22Rv1 (cell line): Measurements from ENCODE around the gene IL17RE.
A peak's percentile ranks its signal among the peaks of the same experiment; 100 is the strongest.

Experiments used
- H3K27ac ChIP-seq: fragments of 450-650 bp; 2 replicates; pipeline ENCODE4 v1.5.1; 2017
- ZFX ChIP-seq: fragments of 450-650 bp; IDR thresholded peaks from 2 replicates; pipeline ENCODE4 v1.6.1; 2017; ENCODE audit warnings: antibody characterized with exemption, borderline replicate concordance
- TF ChIP-seq, protein P1 (sequence below): fragments of 450-650 bp; IDR thresholded peaks from 2 replicates; pipeline ENCODE4 v1.5.1; 2017; ENCODE audit warnings: mild to moderate bottlenecking

Gene IL17RE

DNA sequence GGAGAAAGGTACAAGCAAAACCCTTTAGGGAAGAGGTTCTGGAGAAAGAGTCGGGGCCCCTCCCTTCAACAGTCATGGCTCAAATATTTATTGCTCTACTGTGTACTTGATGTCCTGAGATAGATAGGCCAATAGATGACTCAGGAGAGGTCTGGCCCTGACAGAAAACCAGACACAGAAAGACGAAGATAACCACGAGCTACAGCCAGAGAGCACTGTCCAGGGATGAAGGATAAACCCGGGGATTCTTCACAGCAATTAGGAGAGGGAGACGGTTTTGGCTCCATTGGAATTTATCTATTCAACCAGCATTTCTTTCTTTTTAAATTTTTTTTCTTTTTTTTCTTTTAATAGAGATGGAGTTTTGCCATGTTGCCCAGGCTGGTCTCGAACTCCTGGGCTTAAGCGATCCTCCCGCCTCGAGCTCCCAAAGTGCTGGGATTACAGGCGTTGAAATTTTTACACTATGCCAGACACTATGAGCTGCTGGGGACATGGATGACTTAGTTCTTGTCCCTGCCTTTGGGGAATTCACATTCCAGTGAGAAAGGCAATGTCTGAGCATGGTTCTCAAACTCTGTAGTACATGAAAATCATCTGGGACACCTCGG lies 18.0 kb upstream of the IL17RE start:
- TF ChIP-seq ZFX = no peak
- TF ChIP-seq, protein P1, sequence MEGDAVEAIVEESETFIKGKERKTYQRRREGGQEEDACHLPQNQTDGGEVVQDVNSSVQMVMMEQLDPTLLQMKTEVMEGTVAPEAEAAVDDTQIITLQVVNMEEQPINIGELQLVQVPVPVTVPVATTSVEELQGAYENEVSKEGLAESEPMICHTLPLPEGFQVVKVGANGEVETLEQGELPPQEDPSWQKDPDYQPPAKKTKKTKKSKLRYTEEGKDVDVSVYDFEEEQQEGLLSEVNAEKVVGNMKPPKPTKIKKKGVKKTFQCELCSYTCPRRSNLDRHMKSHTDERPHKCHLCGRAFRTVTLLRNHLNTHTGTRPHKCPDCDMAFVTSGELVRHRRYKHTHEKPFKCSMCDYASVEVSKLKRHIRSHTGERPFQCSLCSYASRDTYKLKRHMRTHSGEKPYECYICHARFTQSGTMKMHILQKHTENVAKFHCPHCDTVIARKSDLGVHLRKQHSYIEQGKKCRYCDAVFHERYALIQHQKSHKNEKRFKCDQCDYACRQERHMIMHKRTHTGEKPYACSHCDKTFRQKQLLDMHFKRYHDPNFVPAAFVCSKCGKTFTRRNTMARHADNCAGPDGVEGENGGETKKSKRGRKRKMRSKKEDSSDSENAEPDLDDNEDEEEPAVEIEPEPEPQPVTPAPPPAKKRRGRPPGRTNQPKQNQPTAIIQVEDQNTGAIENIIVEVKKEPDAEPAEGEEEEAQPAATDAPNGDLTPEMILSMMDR = no peak

DNA sequence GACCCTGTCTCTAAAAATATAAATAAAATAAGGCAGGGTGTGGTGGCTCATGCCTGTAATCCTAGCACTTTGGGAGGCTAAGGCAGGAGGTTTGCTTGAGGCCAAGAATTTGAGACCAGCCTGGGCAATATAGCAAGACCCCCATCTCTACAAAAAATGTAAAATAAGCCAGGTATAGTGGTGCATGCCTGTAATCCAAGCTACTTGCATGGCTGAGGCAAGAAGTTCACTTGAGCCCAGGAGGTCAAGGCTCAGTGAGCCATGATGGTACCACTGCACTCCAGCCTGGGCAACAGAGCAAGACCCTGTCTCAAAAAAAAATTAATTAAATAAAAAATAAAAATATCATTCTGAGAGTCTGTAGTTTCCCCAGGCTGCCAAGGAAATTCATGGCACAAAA lies 16.3 kb upstream of the IL17RE start:
- TF ChIP-seq, protein P1 = no peak
- no peak for TF ChIP-seq ZFX
- no peak overlapping the region for H3K27ac ChIP-seq

More for the DNA sequence above, 18.0 kb upstream of the IL17RE start:
- H3K27ac ChIP-seq = peak overlapping the region; percentile 12; the same call in 1 of the 2 replicates

DNA sequence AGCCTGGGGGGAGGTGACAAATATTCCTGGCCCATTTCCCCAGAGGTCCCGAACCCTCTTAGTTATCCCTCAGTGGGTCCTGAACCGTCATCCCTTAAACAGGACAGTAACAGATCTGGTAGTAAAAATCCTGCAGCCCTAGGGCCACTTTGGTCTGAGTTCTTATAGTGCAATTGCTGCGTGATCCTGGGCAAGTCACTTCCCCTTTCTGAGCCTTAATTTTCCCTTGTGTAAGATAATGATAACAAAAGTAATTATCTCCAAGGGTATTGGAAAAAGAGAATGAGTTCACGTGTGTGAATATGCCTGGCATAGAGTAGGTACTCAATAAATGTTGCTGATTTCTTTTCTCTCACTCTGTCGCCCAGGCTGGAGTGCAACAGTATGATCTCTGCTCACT lies 15.2 kb upstream of the IL17RE start:
- H3K27ac ChIP-seq = no peak overlapping the region
- TF ChIP-seq ZFX = no peak
- TF ChIP-seq, protein P1 = no peak

DNA sequence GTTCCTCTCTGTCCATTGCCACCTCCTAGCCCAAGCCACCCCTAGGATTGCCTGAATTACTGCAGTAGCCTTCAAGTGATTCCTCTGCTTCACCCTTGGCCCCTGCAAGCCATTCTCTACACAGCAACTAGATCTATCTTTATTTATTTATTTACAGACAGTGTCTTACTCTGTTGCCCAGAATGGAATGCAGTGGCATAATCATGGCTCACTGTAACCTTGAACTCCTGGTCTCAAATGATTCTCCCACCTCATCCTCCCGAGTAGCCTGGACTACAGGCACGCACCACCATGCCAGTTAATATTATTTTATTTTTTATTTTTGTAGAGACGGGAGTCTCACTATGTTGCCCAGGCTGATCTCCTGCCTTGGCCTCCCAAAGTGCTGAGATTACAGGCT lies 14.1 kb upstream of the IL17RE start:
- no peak overlapping the region for H3K27ac ChIP-seq
- TF ChIP-seq, protein P1 = no peak
- TF ChIP-seq ZFX = no peak

DNA sequence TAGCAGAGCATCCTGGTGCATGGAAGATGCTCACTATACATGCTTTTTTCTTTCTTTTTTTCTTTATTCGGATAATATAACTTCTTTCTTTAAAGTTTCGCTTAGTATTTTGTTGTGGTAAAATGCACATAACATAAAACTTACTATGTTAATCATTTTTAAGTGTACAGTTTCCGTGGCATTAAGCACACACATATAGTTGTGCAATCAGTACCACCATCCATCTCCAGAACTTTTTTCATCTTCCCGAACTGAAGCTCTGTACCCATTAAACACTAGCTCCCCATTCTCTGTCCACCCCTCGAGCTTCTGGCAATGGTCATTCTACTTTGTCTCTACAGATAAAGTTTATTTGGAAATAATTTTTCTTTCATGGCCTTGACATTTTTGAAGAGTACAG lies 13.2 kb upstream of the IL17RE start:
- TF ChIP-seq, protein P1 = no peak
- no peak for TF ChIP-seq ZFX
- H3K27ac ChIP-seq = no peak overlapping the region

DNA sequence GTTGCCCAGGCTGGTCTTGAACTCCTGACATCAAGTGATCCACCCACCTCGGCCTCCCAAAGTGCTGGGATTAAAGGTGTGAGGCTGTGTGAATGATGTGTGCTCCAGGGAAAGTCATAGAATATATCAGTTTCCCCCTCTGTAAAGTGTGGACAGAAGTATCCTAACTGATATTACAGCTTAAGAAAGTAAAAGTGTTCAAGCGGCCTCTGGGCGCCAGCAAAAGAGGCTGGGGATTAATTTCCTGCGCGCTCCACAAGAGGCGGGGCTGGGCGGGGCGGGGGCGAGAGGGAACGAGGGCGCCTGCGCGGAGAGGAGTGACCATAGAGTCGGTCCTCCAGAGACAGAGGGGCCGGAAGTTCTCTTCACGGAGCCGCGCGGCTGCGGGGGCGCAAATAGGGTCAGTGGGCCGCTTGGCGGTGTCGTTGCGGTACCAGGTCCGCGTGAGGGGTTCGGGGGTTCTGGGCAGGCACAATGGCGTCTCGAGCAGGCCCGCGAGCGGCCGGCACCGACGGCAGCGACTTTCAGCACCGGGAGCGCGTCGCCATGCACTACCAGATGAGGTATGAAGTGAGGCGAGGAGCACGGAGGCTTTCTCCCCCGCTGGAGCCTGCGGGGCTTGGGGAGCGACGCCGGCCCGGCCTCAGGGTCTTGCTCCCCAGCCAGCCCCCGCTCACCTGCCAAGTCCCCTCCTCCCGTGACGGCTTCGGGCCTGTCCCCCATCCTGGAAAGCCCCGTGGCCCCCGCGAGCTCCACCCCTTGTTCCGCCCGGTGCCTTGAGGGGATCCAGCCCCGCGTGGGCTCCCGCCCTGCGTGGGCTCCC lies 12.2 kb upstream of the IL17RE start, which contains the start of gene JAGN1:
Gene JAGN1 (plus strand): TSS at position 362 of the 823 bp plus-strand sequence. CDS start 113 bp downstream, at position 475.
- peak within 1 kb of the TSS; percentile 75 for H3K27ac ChIP-seq
- no peak for TF ChIP-seq ZFX
- TF ChIP-seq, protein P1 = no peak

DNA sequence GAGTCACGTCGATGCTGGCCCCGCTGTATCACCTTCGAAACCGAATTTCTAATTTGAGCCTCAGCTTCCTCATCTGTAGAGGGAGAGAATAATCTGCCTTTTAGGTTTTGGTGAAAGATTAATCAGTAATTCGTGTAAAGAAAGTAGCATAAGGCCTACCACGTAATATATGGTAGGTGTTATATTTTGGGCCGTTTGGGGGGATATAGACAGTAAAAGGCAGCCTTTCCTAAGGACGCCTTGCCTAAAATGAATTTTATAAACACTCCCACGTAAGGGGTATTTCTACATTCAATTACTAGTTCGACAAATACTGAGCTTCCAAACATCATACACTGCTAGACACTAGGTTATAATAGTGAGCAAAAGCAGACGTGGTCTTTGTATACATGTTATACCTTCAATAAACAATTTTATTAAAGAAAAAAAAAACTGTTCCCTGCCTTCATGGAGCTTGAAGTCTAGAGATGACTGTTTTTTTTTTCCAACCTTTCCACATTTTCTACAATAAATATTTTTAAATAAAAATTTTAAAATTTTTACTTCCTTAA lies 11.5 kb upstream of the IL17RE start:
- TF ChIP-seq ZFX = no peak
- TF ChIP-seq, protein P1 = no peak

More for the DNA sequence above, 11.5 kb upstream of the IL17RE start:
- H3K27ac ChIP-seq = peak overlapping the region; percentile 75
